ENCODE measurements around the gene DDX56.
"Not testable (repeated sequence)": the region's sequence is repeated elsewhere in the genome, so short reads cannot be mapped to it uniquely, and the experiment has no call there.

The DDX56 gene

GRCh38 chr7:44567884-44568283, 5.8 kb downstream of the DDX56 start:
- Histone ChIP-seq H3K27me3 (ENCODE audit: control insufficient read depth, insufficient read depth, low read length) (no peaks in the 10 kb centered on the region), H3K36me3 (ENCODE audit: insufficient read depth, low read length) (peaks cover 83% of the 10 kb centered on the region), H3K9ac (ENCODE audit: low read depth, low read length) (no peak overlapping the region), H3K9me3 (replicated peaks; ENCODE audit: low read length) (no peaks in the 10 kb centered on the region), H3K4me1 (ENCODE audit: control insufficient read depth, insufficient read depth, low read length) (peaks cover 7% of the 10 kb centered on the region), H3K4me3 (ENCODE audit: low read length) (no peak overlapping the region), H3K4me2 (ENCODE audit: low read length) (no peak overlapping the region)

- no peak overlapping the region for H3K9ac ChIP-seq (ENCODE audit: low read depth, low read length)
- H3K4me2 ChIP-seq (ENCODE audit: low read length): no peak overlapping the region
- H3K36me3 ChIP-seq (ENCODE audit: insufficient read depth, low read length): peaks cover 71% of the 10 kb centered on the region
- H3K4me1 ChIP-seq (ENCODE audit: control insufficient read depth, insufficient read depth, low read length): peaks cover 10% of the 10 kb centered on the region
- H3K27me3 ChIP-seq (ENCODE audit: control insufficient read depth, insufficient read depth, low read length): no peaks in the 10 kb centered on the region
- no peaks in the 10 kb centered on the region for H3K9me3 ChIP-seq (replicated peaks; ENCODE audit: low read length)
- no peak overlapping the region for H3K4me3 ChIP-seq (ENCODE audit: low read length)
Measured at GRCh38 chr7:44566680-44567079, 7.0 kb downstream of the DDX56 start.

GRCh38 chr7:44565795-44566559, 7.7 kb downstream of the DDX56 start:
- no peaks in the 10 kb centered on the region for H3K27me3 ChIP-seq (ENCODE audit: control insufficient read depth, insufficient read depth, low read length)

GRCh38 chr7:44565097-44565794, 8.5 kb downstream of the DDX56 start:
- Histone ChIP-seq H3K27me3 (ENCODE audit: control insufficient read depth, insufficient read depth, low read length) (no peaks in the 10 kb centered on the region), H3K4me2 (ENCODE audit: low read length) (no peak overlapping the region), H3K9ac (ENCODE audit: low read depth, low read length) (no peak overlapping the region), H3K4me3 (ENCODE audit: low read length) (no peak overlapping the region), H3K4me1 (ENCODE audit: control insufficient read depth, insufficient read depth, low read length) (peaks cover 10% of the 10 kb centered on the region), H3K9me3 (replicated peaks; ENCODE audit: low read length) (no peaks in the 10 kb centered on the region), H3K36me3 (ENCODE audit: insufficient read depth, low read length) (peaks cover 57% of the 10 kb centered on the region)

More at GRCh38 chr7:44565795-44566559, 7.7 kb downstream of the DDX56 start:
- Histone ChIP-seq H3K9me3 (replicated peaks; ENCODE audit: low read length) (no peaks in the 10 kb centered on the region), H3K36me3 (ENCODE audit: insufficient read depth, low read length) (peaks cover 64% of the 10 kb centered on the region), H3K4me1 (ENCODE audit: control insufficient read depth, insufficient read depth, low read length) (peaks cover 10% of the 10 kb centered on the region), H3K9ac (ENCODE audit: low read depth, low read length) (no peak overlapping the region), H3K4me2 (ENCODE audit: low read length) (no peak overlapping the region), H3K4me3 (ENCODE audit: low read length) (no peak overlapping the region)

- no peaks in the 10 kb centered on the region for H3K27me3 ChIP-seq (ENCODE audit: control insufficient read depth, insufficient read depth, low read length)
- H3K9ac ChIP-seq (ENCODE audit: low read depth, low read length): no peak overlapping the region
- peaks cover 10% of the 10 kb centered on the region for H3K4me1 ChIP-seq (ENCODE audit: control insufficient read depth, insufficient read depth, low read length)
- H3K9me3 ChIP-seq (replicated peaks; ENCODE audit: low read length): no peaks in the 10 kb centered on the region
- peaks cover 50% of the 10 kb centered on the region for H3K36me3 ChIP-seq (ENCODE audit: insufficient read depth, low read length)
- no peak overlapping the region for H3K4me2 ChIP-seq (ENCODE audit: low read length)
- H3K4me3 ChIP-seq (ENCODE audit: low read length): no peak overlapping the region
Measured at GRCh38 chr7:44564606-44565005, 9.1 kb downstream of the DDX56 start.

- no peak overlapping the region for H3K9ac ChIP-seq (ENCODE audit: low read depth, low read length)
- no peak overlapping the region for H3K4me3 ChIP-seq (ENCODE audit: low read length)
- no peaks in the 10 kb centered on the region for H3K9me3 ChIP-seq (replicated peaks; ENCODE audit: low read length)
- H3K4me2 ChIP-seq (ENCODE audit: low read length): no peak overlapping the region
- H3K4me1 ChIP-seq (ENCODE audit: control insufficient read depth, insufficient read depth, low read length): peaks cover 10% of the 10 kb centered on the region
- peaks cover 4% of the 10 kb centered on the region for H3K27me3 ChIP-seq (ENCODE audit: control insufficient read depth, insufficient read depth, low read length)
- H3K36me3 ChIP-seq (ENCODE audit: insufficient read depth, low read length): peaks cover 36% of the 10 kb centered on the region
Measured at GRCh38 chr7:44563171-44563679, 10.5 kb downstream of the DDX56 start.

- H3K4me3 ChIP-seq (ENCODE audit: low read length); H3K9me3 ChIP-seq (replicated peaks; ENCODE audit: low read length); H3K4me1 ChIP-seq (ENCODE audit: control insufficient read depth, insufficient read depth, low read length); H3K4me2 ChIP-seq (ENCODE audit: low read length); H3K27me3 ChIP-seq (ENCODE audit: control insufficient read depth, insufficient read depth, low read length); H3K9ac ChIP-seq (ENCODE audit: low read depth, low read length): not testable (repeated sequence)
- H3K36me3 ChIP-seq (ENCODE audit: insufficient read depth, low read length): peaks cover 30% of the 10 kb centered on the region
Measured at GRCh38 chr7:44562622-44562962, 11.1 kb downstream of the DDX56 start.

- H3K4me2 ChIP-seq (ENCODE audit: low read length): no peak overlapping the region
- H3K4me1 ChIP-seq (ENCODE audit: control insufficient read depth, insufficient read depth, low read length): peaks cover 10% of the 10 kb centered on the region
- peaks cover 25% of the 10 kb centered on the region for H3K36me3 ChIP-seq (ENCODE audit: insufficient read depth, low read length)
- H3K4me3 ChIP-seq (ENCODE audit: low read length): no peak overlapping the region
- H3K27me3 ChIP-seq (ENCODE audit: control insufficient read depth, insufficient read depth, low read length): peaks cover 4% of the 10 kb centered on the region
- H3K9me3 ChIP-seq (replicated peaks; ENCODE audit: low read length): no peaks in the 10 kb centered on the region
- no peak overlapping the region for H3K9ac ChIP-seq (ENCODE audit: low read depth, low read length)
Measured at GRCh38 chr7:44561962-44562621, 11.6 kb downstream of the DDX56 start.

GRCh38 chr7:44561481-44561880, 12.2 kb downstream of the DDX56 start:
- Histone ChIP-seq H3K9me3 (replicated peaks; ENCODE audit: low read length) (no peaks in the 10 kb centered on the region), H3K27me3 (ENCODE audit: control insufficient read depth, insufficient read depth, low read length) (peaks cover 4% of the 10 kb centered on the region), H3K4me1 (ENCODE audit: control insufficient read depth, insufficient read depth, low read length) (peaks cover 10% of the 10 kb centered on the region), H3K4me2 (ENCODE audit: low read length) (no peak overlapping the region), H3K9ac (ENCODE audit: low read depth, low read length) (no peak overlapping the region), H3K4me3 (ENCODE audit: low read length) (no peak overlapping the region), H3K36me3 (ENCODE audit: insufficient read depth, low read length) (peaks cover 20% of the 10 kb centered on the region)

GRCh38 chr7:44559485-44559884, 14.2 kb downstream of the DDX56 start:
- Histone ChIP-seq H3K4me2 (ENCODE audit: low read length) (no peak overlapping the region), H3K4me1 (ENCODE audit: control insufficient read depth, insufficient read depth, low read length) (peaks cover 10% of the 10 kb centered on the region), H3K9me3 (replicated peaks; ENCODE audit: low read length) (no peaks in the 10 kb centered on the region), H3K4me3 (ENCODE audit: low read length) (no peak overlapping the region), H3K9ac (ENCODE audit: low read depth, low read length) (no peak overlapping the region), H3K27me3 (ENCODE audit: control insufficient read depth, insufficient read depth, low read length) (peaks cover 4% of the 10 kb centered on the region), H3K36me3 (ENCODE audit: insufficient read depth, low read length) (peaks cover 5% of the 10 kb centered on the region)

GRCh38 chr7:44557485-44557884, 16.2 kb downstream of the DDX56 start:
- Histone ChIP-seq H3K4me3 (ENCODE audit: low read length) (no peak overlapping the region), H3K4me1 (ENCODE audit: control insufficient read depth, insufficient read depth, low read length) (peaks cover 6% of the 10 kb centered on the region), H3K9ac (ENCODE audit: low read depth, low read length) (no peak overlapping the region), H3K27me3 (ENCODE audit: control insufficient read depth, insufficient read depth, low read length) (peaks cover 4% of the 10 kb centered on the region), H3K9me3 (replicated peaks; ENCODE audit: low read length) (no peaks in the 10 kb centered on the region), H3K4me2 (ENCODE audit: low read length) (no peak overlapping the region), H3K36me3 (ENCODE audit: insufficient read depth, low read length) (no peaks in the 10 kb centered on the region)
